Muscle layer of colon (tissue), 2 donors: ENCODE data around the gene FH.

Source experiments
- H3K27ac ChIP-seq: one replicate; pipeline ENCODE4 v1.7.0; 2013; ENCODE audit warnings: low read depth, mild to moderate bottlenecking, low read length, moderate library complexity
- H3K27me3 ChIP-seq, 2 donors: one replicate each; pipeline ENCODE4 v1.7.0; 2013; ENCODE audit warnings: low read length in 2 of 2, mild to moderate bottlenecking in 2 of 2; ENCODE audit not compliant: insufficient read depth in 2 of 2, control insufficient read depth in 1 of 2
- H3K36me3 ChIP-seq: one replicate; pipeline ENCODE4 v1.7.0; 2013; ENCODE audit warnings: mild to moderate bottlenecking, low read length; ENCODE audit not compliant: insufficient read depth
- H3K4me1 ChIP-seq: one replicate; pipeline ENCODE4 v1.7.0; 2013; ENCODE audit warnings: mild to moderate bottlenecking, low read length; ENCODE audit not compliant: insufficient read depth
- H3K4me3 ChIP-seq, 2 donors: one replicate each; pipeline ENCODE4 v1.7.0; 2013; ENCODE audit warnings: low read length in 2 of 2, low read depth in 1 of 2, mild to moderate bottlenecking in 1 of 2, moderate library complexity in 1 of 2
- H3K9ac ChIP-seq: one replicate; pipeline ENCODE4 v1.7.0; 2013; ENCODE audit warnings: low read length
- H3K9me3 ChIP-seq: one replicate; pipeline ENCODE4 v1.7.0; 2013; ENCODE audit warnings: mild to moderate bottlenecking, low read length
- donor health status: abdominal sarcoma.
- donor health status: Adenocarcinoma of cecum.

Gene FH

DNA sequence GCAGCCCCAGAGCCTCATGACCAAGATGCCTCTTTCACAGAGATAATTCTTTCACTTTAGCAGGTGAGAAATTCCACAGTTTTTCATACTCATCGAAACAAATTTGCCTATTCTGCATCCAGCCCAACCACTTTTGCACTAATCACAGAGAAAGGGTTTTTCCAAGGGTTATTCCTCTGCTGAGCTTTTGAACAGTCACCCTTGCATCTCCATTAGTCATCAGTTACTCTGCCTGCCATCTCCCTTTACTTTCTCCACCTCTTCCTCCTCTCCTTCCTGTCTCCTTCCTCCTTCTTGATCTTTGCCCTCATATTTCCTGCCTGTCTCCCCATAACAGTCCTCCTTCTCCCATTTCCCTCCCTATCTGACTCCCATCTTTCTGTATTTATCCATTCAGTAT lies 43.9 kb downstream of the FH start:
- H3K4me3 ChIP-seq = no peak overlapping the region
- no peak overlapping the region for H3K27ac ChIP-seq
- H3K9ac ChIP-seq = no peak overlapping the region
- H3K27me3 ChIP-seq = no peaks in the 10 kb centered on the region
- no peaks in the 10 kb centered on the region for H3K9me3 ChIP-seq
- H3K36me3 ChIP-seq = no peaks in the 10 kb centered on the region
- no peaks in the 10 kb centered on the region for H3K4me1 ChIP-seq

DNA sequence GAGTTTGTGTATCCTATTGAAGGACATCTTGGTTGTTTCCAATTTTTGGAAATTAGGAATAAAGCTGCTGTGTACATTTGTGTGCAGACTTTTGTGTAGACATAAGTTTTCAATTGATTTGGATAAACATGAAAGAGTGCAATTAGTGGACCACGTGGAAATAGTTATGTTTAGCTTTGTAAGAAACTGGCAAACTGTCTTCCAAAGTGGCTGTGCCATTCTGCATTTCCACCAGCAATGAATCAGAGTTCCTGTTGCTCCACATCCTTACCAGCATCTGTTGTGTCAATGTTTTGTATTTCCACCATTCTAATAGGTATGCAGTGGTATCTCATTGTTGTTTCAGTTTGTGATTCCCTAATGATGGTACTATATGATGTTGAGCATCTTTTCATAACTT lies 46.5 kb downstream of the FH start:
- Histone ChIP-seq H3K27me3 (no peaks in the 10 kb centered on the region), H3K9ac (no peak overlapping the region), H3K27ac (no peak overlapping the region), H3K4me1 (no peaks in the 10 kb centered on the region), H3K9me3 (no peaks in the 10 kb centered on the region), H3K36me3 (no peaks in the 10 kb centered on the region), H3K4me3 (no peak overlapping the region)

DNA sequence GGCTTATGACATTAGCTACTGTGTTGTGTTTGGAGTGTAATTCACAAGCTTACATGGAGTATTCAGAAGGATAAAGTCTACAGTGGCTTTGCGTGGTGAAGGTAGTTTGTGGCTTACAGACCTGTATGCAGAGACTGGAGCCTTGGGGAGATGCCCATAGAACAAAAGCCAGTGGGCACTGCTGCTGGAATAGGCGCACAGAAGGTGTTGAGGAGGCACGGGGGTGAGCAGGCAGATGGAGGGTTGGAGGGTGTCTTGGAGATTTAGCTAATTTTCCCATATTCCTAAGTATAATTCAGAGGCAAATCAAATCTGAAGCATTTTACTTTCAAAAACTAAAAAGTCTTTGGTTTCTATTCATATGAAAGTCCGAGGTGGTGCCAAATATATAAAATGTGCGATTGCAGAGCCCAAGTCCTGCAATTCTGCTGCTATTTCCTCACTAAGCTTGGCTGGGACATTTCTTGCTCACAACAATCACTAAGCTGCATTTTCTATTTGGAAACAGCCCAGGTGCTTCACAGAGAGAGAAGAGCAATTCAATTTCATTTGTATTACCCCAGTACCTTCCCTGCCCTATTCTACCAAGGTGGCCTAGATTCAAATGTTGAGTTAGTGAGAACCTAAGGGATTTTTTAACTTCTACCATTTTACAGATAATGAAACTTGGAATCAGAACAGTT lies 48.5 kb downstream of the FH start:
- Histone ChIP-seq H3K9me3 (no peaks in the 10 kb centered on the region), H3K4me3 (no peak overlapping the region), H3K36me3 (no peaks in the 10 kb centered on the region), H3K27ac (no peak overlapping the region), H3K4me1 (no peaks in the 10 kb centered on the region), H3K27me3 (no peaks in the 10 kb centered on the region), H3K9ac (no peak overlapping the region)

DNA sequence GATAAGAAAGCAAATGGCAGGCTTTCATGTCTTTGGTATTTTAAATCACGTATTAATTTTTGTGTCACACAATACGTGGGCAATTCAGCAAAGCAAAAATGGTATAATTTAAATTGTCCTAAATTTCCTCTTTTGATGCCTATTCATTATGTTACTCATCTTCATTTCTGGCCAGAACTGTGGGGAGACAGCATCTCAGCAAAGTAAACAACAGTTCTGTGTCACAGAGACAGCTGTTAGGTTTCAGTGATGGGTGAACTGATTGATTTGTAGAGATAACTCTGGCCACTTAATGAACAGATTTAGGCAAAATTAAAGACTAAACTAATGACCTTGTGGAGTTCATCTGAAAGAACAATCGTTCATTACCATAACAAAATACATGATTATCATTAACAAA lies 49.2 kb downstream of the FH start:
- H3K27me3 ChIP-seq = no peaks in the 10 kb centered on the region
- H3K9me3 ChIP-seq = no peaks in the 10 kb centered on the region
- no peak overlapping the region for H3K4me3 ChIP-seq
- H3K27ac ChIP-seq = no peak overlapping the region
- no peak overlapping the region for H3K9ac ChIP-seq
- H3K36me3 ChIP-seq = no peaks in the 10 kb centered on the region
- no peaks in the 10 kb centered on the region for H3K4me1 ChIP-seq

DNA sequence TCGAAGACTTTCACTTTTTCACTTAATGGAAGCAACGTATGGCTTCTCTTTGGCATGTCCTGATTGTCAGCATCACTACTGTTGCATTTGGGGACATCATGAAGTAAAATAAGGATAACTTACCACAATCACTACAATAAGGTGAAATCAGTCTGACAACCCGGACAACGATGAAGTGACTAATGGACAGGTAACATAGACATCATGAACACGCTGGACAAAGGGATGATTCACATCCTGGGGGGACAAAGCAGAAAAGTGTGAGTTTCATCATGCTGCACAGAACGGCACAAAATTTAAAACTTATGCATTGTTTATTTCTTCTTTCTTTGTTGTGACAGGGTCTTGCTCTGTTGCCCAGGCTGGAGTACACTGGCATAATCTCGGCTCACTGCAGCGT lies 53.9 kb downstream of the FH start:
- no peaks in the 10 kb centered on the region for H3K27me3 ChIP-seq

DNA sequence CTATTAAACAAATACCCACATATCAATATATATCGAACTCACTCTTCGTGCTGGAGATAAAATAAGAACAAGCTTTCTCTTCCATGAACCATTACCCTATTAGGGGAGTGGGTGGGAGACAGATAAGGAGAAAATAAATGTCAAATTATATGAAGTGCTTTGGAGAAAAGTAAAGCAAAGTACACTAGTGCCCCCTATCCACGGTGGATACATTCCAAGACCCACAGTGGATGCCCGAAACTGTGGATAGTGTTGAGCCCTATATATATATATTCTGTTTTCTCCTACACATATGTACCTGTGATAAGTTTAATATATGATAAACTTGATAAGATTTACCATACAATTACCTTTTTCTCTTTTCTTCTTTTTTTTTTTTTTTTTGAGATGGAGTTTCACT lies 54.6 kb downstream of the FH start:
- Histone ChIP-seq H3K27me3 (no peaks in the 10 kb centered on the region), H3K4me1 (no peaks in the 10 kb centered on the region)

More for the DNA sequence above, 53.9 kb downstream of the FH start:
- H3K4me1 ChIP-seq = no peaks in the 10 kb centered on the region
- H3K27ac ChIP-seq = no peak overlapping the region
- no peak overlapping the region for H3K9ac ChIP-seq
- no peaks in the 10 kb centered on the region for H3K9me3 ChIP-seq
- H3K4me3 ChIP-seq = no peak overlapping the region
- H3K36me3 ChIP-seq = no peaks in the 10 kb centered on the region

DNA sequence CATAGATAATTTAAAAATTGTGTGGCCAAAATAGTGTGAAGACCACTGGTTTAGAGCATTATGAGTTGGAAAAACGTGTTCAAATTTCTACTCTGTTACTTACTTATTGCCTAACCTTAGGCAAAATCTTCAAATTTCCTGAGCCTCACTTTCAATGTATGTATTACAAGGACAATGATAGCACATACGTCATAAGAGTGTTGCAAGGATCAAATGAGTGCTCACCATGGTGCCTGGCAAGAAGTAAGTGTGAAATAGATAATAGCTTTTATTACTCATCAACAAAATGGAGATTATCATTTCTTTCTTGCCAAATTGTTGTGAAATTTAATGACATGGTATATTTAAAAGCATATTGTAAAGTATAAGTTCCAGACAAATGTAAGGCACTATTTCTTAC lies 57.2 kb downstream of the FH start:
- H3K9ac ChIP-seq = no peak overlapping the region
- no peak overlapping the region for H3K4me3 ChIP-seq
- no peaks in the 10 kb centered on the region for H3K9me3 ChIP-seq

More for the DNA sequence above, 54.6 kb downstream of the FH start:
- no peak overlapping the region for H3K4me3 ChIP-seq
- no peaks in the 10 kb centered on the region for H3K9me3 ChIP-seq
- H3K36me3 ChIP-seq = no peaks in the 10 kb centered on the region
- H3K9ac ChIP-seq = no peak overlapping the region
- no peak overlapping the region for H3K27ac ChIP-seq

DNA sequence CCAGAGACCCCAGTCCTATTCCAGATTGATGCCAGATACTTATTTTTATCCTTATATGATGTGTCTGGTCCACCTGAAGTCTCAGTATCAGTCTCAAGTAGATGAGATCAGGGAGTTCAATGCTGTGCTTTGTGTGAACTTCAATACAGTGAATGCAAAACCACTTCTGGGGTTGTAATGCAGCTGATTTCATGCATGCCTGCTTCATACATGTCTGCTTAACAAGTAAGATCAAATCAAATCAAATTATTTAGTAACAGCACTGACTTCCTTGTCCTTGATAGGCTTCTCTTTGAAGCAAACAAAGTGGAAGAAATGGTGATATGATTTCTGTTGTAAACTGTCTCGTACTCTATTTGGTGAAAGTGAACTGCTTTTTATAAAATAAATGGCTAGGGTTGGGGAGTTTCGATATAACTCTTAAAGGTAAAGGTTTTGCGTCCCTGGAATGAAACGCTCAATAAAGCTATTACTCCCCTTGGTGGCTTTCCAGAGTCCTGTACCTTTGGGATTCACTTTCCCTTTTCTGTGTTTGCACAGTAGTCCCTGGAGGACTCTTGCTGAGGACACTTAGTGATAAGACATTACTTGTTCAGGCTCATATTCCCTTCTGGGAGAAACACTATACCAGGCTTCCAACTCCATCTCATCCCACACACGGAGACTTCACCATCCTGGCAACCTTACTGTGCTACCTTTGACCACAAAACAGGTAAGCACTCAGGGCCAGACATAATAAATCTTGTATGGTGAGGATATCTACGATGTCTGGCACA lies 59.3 kb downstream of the FH start:
- Histone ChIP-seq H3K4me3 (no peak overlapping the region), H3K9me3 (no peaks in the 10 kb centered on the region), H3K9ac (no peak overlapping the region), H3K27ac (no peak overlapping the region), H3K36me3 (no peaks in the 10 kb centered on the region), H3K4me1 (no peaks in the 10 kb centered on the region), H3K27me3 (no peaks in the 10 kb centered on the region)

More for the DNA sequence above, 57.2 kb downstream of the FH start:
- Histone ChIP-seq H3K4me1 (no peaks in the 10 kb centered on the region), H3K27me3 (no peaks in the 10 kb centered on the region), H3K36me3 (no peaks in the 10 kb centered on the region), H3K27ac (no peak overlapping the region)

DNA sequence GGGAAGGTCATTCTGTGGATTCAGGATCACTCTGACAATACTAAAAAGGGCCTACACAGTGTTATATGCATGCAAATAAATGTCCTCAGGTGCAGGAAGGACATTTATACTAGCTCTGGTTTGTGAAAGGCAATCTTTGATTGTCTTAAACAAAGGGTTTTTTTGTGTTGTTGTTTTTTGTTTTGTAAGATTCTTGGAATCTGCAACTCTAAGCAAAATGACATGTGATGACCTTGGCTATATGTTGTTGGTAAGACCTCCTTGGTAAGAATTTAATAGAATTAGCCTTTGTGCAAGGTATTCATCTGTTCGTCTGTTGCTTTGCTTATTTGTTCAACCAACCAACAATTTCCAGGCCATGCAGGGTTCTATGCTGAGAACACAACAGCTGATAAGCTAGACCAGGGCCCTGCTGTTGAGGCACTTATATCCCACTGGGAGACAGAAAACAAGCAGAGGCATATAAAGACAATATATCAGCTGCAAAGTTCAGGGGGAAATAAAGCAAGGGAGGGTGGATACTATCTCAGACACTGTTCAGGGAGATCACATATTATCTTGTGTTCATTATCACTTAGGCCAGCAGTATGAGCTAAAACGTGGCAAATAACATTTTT lies 60.3 kb downstream of the FH start:
- Histone ChIP-seq H3K27me3 (no peaks in the 10 kb centered on the region), H3K27ac (no peak overlapping the region), H3K4me1 (no peaks in the 10 kb centered on the region), H3K36me3 (no peaks in the 10 kb centered on the region), H3K9me3 (no peaks in the 10 kb centered on the region), H3K4me3 (no peak overlapping the region), H3K9ac (no peak overlapping the region)

DNA sequence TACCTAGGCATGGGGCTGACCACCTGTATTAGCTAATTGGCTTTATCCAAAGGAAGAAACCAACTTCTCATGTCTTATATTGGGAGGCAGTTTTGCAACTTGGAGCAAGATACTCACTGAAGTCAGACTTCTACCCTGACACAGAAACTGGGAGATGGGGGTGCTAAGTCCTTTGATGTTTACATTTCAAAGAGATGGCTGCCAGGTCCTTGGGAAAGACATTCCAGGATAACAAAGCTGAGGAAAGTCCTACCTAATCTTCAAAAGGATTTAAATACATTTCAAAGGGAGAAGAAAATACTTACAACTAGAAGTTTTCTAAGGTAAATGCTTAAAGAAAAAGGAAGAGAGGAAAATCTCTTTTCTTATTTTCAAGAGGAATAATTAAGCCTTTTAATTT lies 62.1 kb downstream of the FH start:
- no peak overlapping the region for H3K9ac ChIP-seq
- no peaks in the 10 kb centered on the region for H3K27me3 ChIP-seq
- no peaks in the 10 kb centered on the region for H3K9me3 ChIP-seq
- H3K4me1 ChIP-seq = no peaks in the 10 kb centered on the region
- H3K27ac ChIP-seq = no peak overlapping the region
- H3K36me3 ChIP-seq = no peaks in the 10 kb centered on the region
- H3K4me3 ChIP-seq = no peak overlapping the region

DNA sequence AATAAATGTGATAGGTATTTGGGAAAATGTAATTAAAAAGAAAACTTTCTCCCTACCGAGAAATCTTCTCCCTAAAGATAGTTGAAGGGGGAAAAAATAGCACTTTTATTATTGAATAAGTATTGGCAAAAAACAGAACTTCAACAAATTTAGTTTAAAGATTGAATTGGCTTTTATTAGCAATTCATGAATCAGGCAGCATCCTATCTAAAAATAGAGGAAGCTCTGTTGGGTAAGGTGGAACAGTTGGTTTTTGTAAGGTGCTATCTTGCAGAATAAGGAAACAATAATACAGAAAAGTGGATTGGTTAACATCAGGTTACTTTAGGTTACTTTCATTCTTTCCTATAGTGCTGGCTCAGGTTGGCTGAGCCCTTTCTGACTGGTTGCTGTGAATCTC lies 62.8 kb downstream of the FH start:
- Histone ChIP-seq H3K9ac (no peak overlapping the region), H3K27ac (no peak overlapping the region), H3K4me3 (no peak overlapping the region), H3K27me3 (no peaks in the 10 kb centered on the region), H3K36me3 (no peaks in the 10 kb centered on the region), H3K4me1 (no peaks in the 10 kb centered on the region), H3K9me3 (no peaks in the 10 kb centered on the region)
